GM12875 (cell line): ENCODE results near the gene TFF3.

Experiments used
- H3K4me3 ChIP-seq: one replicate; pipeline ENCODE4 v1.5.1; 2011; ENCODE audit warnings: low read depth, low read length, control low read depth
- CTCF ChIP-seq: IDR thresholded peaks from 2 replicates; pipeline ENCODE4 v1.5.1; 2011; ENCODE audit warnings: low read depth, mild to moderate bottlenecking, control low read depth, inconsistent platforms, low read length, moderate library complexity, borderline replicate concordance; ENCODE audit not compliant: insufficient read depth

Gene TFF3

GRCh38 chr21:42319851-42320572, 4.8 kb upstream of the TFF3 start:
- no peak for TF ChIP-seq CTCF
- no peak overlapping the region for H3K4me3 ChIP-seq

- TF ChIP-seq CTCF, result no peak
- H3K4me3 ChIP-seq, result no peak overlapping the region
Observed at GRCh38 chr21:42319376-42319775, 4.2 kb upstream of the TFF3 start.

GRCh38 chr21:42317826-42318746, 2.9 kb upstream of the TFF3 start:
- no peak for TF ChIP-seq CTCF

GRCh38 chr21:42317341-42317741, 2.1 kb upstream of the TFF3 start:
- H3K4me3 ChIP-seq, result no peak overlapping the region
- no peak for TF ChIP-seq CTCF

More at GRCh38 chr21:42317826-42318746, 2.9 kb upstream of the TFF3 start:
- H3K4me3 ChIP-seq, result no peak overlapping the region

DNA sequence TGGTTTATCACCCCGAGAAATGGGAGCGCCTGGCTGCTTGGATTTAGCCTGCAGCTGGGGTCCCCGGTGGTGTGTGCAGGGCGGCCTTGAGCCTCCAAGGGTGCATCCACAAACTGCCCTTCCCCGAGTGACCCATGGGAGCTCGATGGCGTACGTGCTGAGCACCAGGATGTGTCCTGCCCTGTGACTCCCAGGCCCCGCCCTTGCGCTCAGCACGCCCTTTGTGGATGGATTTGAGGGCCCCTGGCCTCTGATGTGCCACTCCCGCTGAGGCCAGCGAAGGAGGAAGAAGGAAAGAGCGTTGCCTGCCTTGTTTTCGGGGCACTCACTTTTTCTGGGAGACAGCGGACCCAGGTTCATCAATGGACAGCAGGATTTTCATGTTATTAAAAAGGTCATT, 1.7 kb upstream of the TFF3 start:
- H3K4me3 ChIP-seq, result no peak overlapping the region
- TF ChIP-seq CTCF, result no peak

GRCh38 chr21:42314616-42315295, 453 bp downstream of the TFF3 start:
- no peak overlapping the region for H3K4me3 ChIP-seq
- no peak for TF ChIP-seq CTCF
